Activated CD8-positive, alpha-beta memory T cell treated with anti-CD3 and anti-CD28 coated beads for 36 hours (primary cell): ENCODE measurements around the gene TAF6L. TPM values are rescaled to one million over a fixed set of nuclear protein-coding genes. Genes with fewer than 3 reads are reported as not detected.

Source experiments
- CTCF ChIA-PET: fragments of 350-600 bp; sonication (Branson Sonifier 250); formaldehyde crosslinking; loops from one replicate; lab custom pipeline; 2021; ENCODE audit warnings: antibody characterized with exemption; lab: Charles Lee
- POLR2A ChIA-PET: fragments of 350-600 bp; sonication (Branson Sonifier 250); formaldehyde crosslinking; loops from one replicate; lab custom pipeline; 2021; ENCODE audit warnings: antibody characterized with exemption; lab: Charles Lee
- total RNA-seq, 2 experiments: library from RNA; stranded (reverse); gene quantifications; one replicate each; pipeline ENCODE4 v1.2.3, GENCODE V29; 2021

The TAF6L gene
- total RNA-seq, 2 experiments from 2014 or later, result 17.5 to 18.6 TPM

DNA sequence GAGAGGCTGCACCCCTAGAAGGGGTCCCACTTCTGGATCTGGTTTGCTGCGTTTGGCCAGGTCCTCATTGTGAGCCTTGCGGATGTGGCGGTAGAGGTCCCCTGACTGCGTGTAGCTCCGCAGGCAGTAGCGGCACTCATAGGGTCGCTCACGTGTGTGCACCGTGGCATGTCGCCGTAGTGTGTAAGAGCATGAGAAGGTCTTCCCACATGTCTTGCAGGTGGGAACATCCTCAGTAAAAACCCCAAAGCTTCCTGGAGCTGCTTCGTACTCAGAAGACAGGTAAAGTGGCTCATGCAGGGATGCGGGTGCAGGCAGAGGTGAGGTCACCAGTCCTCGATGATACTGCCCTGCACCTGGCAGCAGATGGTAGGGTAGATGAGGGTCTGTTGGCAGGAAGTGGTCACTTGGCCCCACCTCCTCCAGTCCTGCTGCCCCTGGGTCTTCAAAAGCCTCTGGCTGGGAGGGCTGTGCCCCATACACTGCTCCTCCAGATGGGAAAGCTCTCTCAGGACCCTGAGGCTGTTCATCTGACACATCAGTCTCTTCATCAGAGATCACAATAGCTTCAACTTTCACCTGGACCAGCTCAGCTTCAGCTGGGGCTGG, 18.9 kb upstream of the TAF6L start:
- CTCF ChIA-PET, result interaction anchor here (1.6 to 3.0 kb wide), 2 partner anchors 10 to 34 kb away, joined by 4 to 13 read pairs; partner anchors contain the start of gene POLR2G
- POLR2A ChIA-PET, result interaction anchor here (0.5 to 0.7 kb wide), 2 partner anchors 64 to 196 kb away, joined by 3 to 9 read pairs; no protein-coding TSS in a partner anchor

DNA sequence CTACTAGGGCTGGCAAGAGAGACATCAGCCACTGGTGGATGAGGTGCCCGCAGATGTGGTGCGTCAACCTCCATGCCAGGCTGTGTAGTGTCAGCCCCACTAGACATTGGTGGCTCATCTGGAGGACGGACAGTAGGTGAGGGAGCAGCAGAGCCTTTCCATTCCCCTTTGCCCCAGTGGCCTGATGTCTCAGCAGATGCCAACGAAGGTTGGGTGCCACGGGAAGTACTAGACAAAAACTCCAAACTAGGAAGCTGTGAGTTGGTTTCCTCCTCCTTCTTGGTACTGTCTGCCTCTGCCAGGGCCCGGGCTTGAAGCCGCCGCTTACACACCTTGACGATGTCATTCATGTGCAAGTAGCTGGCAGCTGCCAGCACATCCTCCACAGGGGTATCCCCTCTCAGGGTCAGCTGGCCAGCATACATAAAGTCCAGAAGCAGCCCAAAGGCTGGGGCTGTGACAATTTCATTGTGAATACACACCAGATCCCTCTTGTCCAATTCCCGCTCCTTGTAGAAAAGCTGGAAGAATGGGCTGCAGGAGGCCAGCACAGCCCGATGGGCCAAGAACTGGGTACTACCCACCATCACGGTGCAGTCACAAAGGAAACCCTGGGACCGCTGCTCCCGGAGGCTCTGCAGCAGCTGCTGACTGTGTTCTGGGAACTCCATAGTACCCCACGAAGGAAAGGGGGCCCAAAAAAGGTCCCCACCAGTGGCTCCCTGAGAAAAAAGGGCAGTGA, 18.0 kb upstream of the TAF6L start:
- CTCF ChIA-PET, result interaction anchor here (0.9 to 3.0 kb wide), 5 partner anchors 26 to 153 kb away, joined by 3 to 13 read pairs (median 3); partner anchors contain the start of gene HNRNPUL2
- POLR2A ChIA-PET, result interaction anchor here (0.6 to 2.1 kb wide), 15 partner anchors 9 to 162 kb away, joined by 3 to 18 read pairs (median 6); partner anchors contain the start of genes C11orf98, CSKMT, HNRNPUL2 and LBHD1

GRCh38 chr11:62753736-62754603, 17.2 kb upstream of the TAF6L start, which contains the start of gene ZBTB3:
ZBTB3 (minus strand) TSS chr11:62754160; CDS start chr11:62753664, 496 bp downstream.
- ChIA-PET POLR2A (interaction anchor here (0.6 to 2.1 kb wide), 20 partner anchors 8 to 162 kb away, joined by 3 to 18 read pairs (median 6); partner anchors contain the start of genes C11orf98, CSKMT, HNRNPUL2 and LBHD1), CTCF (interaction anchor here (0.5 to 3.0 kb wide), 7 partner anchors 27 to 152 kb away, joined by 3 to 13 read pairs (median 3); partner anchors contain the start of gene HNRNPUL2)

DNA sequence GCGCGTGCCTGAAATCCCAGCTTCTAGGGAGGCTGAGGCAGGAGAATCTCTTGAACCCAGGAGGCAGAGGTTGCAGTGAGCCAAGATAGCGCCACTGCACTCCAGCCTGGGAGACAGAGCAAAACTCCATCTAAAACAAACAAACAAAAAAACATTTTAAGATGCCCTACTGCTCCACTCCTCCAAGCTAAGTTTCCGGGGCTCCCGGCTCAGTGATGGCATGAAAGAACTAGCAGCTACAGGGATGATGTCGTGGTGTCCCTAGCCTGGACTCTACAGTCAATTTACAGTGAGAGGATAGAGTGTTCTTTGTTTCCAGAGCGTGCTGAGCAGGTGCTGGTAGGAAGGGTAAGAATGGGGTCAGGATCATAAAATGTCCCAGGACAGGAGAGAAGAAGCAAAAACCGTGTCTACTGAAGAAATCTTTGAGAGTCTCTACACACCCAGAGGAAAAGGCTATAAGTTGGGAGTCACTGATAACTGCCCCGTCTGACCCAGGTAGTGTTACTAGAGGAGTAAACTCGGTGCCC, 16.0 kb upstream of the TAF6L start:
- ChIA-PET CTCF (interaction anchor here (0.6 to 1.3 kb wide), 3 partner anchors 29 to 371 kb away, joined by 3 read pairs; no protein-coding TSS in a partner anchor), POLR2A (interaction anchor here (0.7 to 1.7 kb wide), 2 partner anchors 26 to 77 kb away, joined by 5 to 8 read pairs; partner anchors contain the start of gene TEX54)

GRCh38 chr11:62757846-62758788, 13.1 kb upstream of the TAF6L start:
- CTCF ChIA-PET, result interaction anchor here (0.8 to 1.3 kb wide), 2 partner anchors 16 to 28 kb away, joined by 3 to 4 read pairs; no protein-coding TSS in a partner anchor
- POLR2A ChIA-PET, result no interaction called here

DNA sequence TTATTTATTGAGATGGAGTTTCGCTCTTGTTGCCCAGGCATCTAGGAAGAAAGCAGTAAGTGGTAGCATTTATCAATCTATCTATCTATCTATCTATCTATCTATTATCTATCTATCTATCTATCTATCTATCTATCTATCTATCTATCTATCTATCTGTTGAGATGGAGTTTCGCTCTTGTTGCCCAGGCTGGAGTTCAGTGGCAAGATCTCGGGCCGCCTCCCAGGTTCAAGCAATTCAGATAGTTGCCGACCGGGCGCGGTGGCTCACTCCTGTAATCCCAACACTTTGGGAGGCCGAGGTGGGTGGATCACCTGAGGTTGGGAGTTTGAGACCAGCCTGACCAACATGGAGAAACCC, 10.3 kb upstream of the TAF6L start:
- CTCF ChIA-PET, result interaction anchor here (2.2 to 4.7 kb wide), 2 partner anchors 10 to 26 kb away, joined by 18 to 27 read pairs; partner anchors contain the start of genes TAF6L and TMEM179B
- POLR2A ChIA-PET, result interaction anchor here (0.6 to 2.3 kb wide), 3 partner anchors 7 to 95 kb away, joined by 4 to 16 read pairs (median 8); partner anchors contain the start of genes TAF6L and ZBTB3

DNA sequence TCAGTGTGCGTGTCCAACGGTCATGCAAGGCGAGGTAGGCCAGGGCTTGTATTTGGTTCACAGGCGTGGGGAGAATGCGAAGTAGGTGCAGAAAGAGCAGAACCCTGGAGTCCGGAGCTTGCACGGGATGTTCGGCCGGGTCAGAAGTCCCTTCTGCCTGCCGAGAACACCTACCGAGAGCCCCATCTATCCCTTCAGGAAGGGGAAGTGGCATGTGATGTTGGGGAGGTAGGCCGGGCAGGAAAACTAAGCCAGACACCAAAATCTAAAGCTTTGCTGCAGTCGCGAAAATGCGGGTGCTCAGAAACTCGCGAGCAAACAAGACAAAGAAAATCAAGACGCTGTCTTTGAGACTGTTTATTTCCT, 435 bp upstream of the TAF6L start:
- CTCF ChIA-PET, result interaction anchor here (0.6 to 4.9 kb wide), 8 partner anchors 9 to 111 kb away, joined by 3 to 24 read pairs (median 4); partner anchors contain the start of genes HNRNPUL2, POLR2G, SLC3A2 and TMEM179B
- POLR2A ChIA-PET, result interaction anchor here (0.6 to 3.0 kb wide), 7 partner anchors 10 to 103 kb away, joined by 3 to 18 read pairs (median 10); partner anchors contain the start of genes POLR2G and ZBTB3

GRCh38 chr11:62774407-62774806, 3.2 kb downstream of the TAF6L start:
- ChIA-PET POLR2A (interaction anchor here (0.5 kb wide), 1 partner anchor 82 kb away, joined by 3 read pairs; no protein-coding TSS in a partner anchor), CTCF (interaction anchor here (0.6 to 1.8 kb wide), 4 partner anchors 12 to 1452 kb away, joined by 3 to 16 read pairs (median 3); partner anchors contain the start of gene TMEM179B)

DNA sequence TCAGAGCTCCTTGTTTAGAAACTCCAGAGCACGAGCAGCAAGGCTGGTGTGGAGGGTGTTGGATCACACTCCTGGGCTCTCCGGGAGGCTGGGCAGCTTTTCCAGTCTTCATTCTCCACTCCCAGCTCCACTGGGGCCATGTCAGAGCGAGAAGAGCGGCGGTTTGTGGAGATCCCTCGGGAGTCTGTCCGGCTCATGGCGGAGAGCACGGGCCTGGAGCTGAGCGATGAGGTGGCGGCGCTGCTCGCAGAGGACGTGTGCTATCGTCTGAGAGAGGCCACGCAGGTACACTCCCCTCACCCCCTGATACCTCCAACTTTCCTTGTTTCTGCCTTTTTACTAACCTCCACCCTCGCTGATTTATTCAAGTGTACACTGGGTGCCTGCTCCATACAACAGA, 4.5 kb downstream of the TAF6L start:
- POLR2A ChIA-PET, result no interaction called here
- CTCF ChIA-PET, result interaction anchor here (1.8 kb wide), 1 partner anchor 11 kb away, joined by 16 read pairs; the partner anchor contains the start of gene TMEM179B

DNA sequence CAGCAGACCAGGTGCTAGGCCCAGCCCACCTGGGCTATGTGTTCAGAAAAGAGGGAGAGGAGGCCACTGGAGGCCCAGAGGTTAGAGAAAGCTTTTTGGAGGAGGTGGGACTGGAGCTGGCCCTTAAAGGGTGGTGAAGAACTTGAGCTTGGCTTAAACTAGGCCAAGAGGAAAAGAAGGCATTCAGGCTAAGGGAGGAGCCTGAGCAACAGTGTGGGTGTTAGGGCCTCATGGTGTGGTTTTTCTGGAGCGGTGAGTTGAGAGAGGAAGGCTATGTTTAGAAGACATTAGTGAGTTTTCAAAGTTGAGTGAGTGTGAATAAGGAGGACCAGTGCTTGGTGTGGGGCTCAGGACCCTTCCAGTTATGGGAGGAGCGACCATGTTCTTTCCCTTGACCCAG, 6.2 kb downstream of the TAF6L start:
- POLR2A ChIA-PET, result interaction anchor here (0.7 kb wide), 1 partner anchor 50 kb away, joined by 6 read pairs; no protein-coding TSS in a partner anchor
- CTCF ChIA-PET, result interaction anchor here (1.2 kb wide), 1 partner anchor 9 kb away, joined by 11 read pairs; no protein-coding TSS in a partner anchor

- ChIA-PET POLR2A (interaction anchor here (0.6 kb wide), 1 partner anchor 82 kb away, joined by 3 read pairs; no protein-coding TSS in a partner anchor), CTCF (no interaction called here)
Observed at GRCh38 chr11:62778441-62778840, 7.2 kb downstream of the TAF6L start.

DNA sequence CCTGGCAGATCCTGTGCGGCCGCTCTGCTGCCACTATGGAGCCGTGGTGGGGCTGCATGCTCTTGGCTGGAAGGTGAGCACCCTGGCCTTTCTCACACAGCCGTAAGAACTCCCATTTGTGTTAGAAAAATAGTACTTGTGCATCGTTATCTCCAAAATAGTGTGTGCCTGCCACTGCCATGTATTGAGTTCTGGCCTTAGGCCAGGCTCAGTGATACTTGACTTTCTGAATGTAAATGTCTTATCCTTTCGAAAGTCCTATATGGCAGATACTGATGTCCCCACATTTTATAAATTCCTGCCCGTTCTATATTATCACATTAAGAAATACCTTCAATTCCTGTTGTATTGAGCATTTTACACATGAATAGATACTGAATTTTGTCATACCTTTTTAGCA, 11.6 kb downstream of the TAF6L start:
- ChIA-PET CTCF (no interaction called here), POLR2A (no interaction called here)

- ChIA-PET CTCF (interaction anchor here (0.6 to 4.1 kb wide), 38 partner anchors 9 to 212 kb away, joined by 3 to 46 read pairs (median 4); partner anchors contain the start of genes BSCL2, EEF1G, EML3 and HNRNPUL2), POLR2A (interaction anchor here (0.5 to 3.5 kb wide), 18 partner anchors 14 to 231 kb away, joined by 3 to 37 read pairs (median 5); partner anchors contain the start of genes INTS5, NXF1, SLC3A2 and STX5)
Observed at GRCh38 chr11:62786318-62787004, 15.3 kb downstream of the TAF6L start.

- CTCF ChIA-PET, result interaction anchor here (0.5 to 4.1 kb wide), 40 partner anchors 9 to 754 kb away, joined by 3 to 46 read pairs (median 4); partner anchors contain the start of genes BSCL2, EEF1G, HNRNPUL2 and NXF1
- POLR2A ChIA-PET, result interaction anchor here (0.5 to 3.5 kb wide), 20 partner anchors 13 to 231 kb away, joined by 3 to 37 read pairs (median 5); partner anchors contain the start of genes GANAB, NXF1, SLC3A2 and STX5
Observed at GRCh38 chr11:62787005-62787759, 16.0 kb downstream of the TAF6L start, which contains the start of gene TMEM179B. TMEM179B (plus strand) TSS chr11:62787402; CDS start chr11:62787432, 30 bp downstream.
